Sigmoid colon (tissue), 4 donors: Measurements from ENCODE around the gene TRIM52.

Experiments
- POLR2AphosphoS5 ChIP-seq, 4 donors: sonication (generic); formaldehyde crosslinking; IDR thresholded peaks; one replicate each; pipeline ENCODE4 v1.6.1; 2017; ENCODE audit warnings: antibody characterized with exemption in 4 of 4
- TF ChIP-seq, protein P1 (sequence below), 4 experiments: fragments of 450-650 bp in 3 of 4; fragments of 200-600 bp in 1 of 4; IDR thresholded peaks; one replicate each; pipeline ENCODE4 v1.5.1; 2016 to 2019; ENCODE audit warnings: antibody characterized with exemption in 4 of 4, mild to moderate bottlenecking in 3 of 4, moderate library complexity in 2 of 4

DNA sequence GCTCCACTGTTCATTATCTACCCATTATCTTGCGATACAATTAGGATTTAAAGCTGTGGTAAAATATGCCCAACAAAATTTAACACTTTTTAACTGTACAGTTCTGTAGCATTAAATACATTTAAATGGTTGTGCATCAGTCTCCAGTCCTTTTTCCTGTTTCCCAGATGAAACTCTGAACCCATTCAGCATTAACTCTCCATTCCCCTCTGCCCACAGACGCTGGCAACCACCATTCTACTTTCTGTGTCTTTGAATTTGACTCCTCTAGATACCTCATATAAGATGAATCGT is 53.0 kb downstream of the TRIM52 start:
- TF ChIP-seq, protein P1, sequence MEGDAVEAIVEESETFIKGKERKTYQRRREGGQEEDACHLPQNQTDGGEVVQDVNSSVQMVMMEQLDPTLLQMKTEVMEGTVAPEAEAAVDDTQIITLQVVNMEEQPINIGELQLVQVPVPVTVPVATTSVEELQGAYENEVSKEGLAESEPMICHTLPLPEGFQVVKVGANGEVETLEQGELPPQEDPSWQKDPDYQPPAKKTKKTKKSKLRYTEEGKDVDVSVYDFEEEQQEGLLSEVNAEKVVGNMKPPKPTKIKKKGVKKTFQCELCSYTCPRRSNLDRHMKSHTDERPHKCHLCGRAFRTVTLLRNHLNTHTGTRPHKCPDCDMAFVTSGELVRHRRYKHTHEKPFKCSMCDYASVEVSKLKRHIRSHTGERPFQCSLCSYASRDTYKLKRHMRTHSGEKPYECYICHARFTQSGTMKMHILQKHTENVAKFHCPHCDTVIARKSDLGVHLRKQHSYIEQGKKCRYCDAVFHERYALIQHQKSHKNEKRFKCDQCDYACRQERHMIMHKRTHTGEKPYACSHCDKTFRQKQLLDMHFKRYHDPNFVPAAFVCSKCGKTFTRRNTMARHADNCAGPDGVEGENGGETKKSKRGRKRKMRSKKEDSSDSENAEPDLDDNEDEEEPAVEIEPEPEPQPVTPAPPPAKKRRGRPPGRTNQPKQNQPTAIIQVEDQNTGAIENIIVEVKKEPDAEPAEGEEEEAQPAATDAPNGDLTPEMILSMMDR (IDR thresholded peaks at IDR 0.05): no peak
- no peak for TF ChIP-seq POLR2AphosphoS5 (IDR thresholded peaks at IDR 0.05)
